ENCODE data around the gene ATP8A2.

The ATP8A2 gene

DNA sequence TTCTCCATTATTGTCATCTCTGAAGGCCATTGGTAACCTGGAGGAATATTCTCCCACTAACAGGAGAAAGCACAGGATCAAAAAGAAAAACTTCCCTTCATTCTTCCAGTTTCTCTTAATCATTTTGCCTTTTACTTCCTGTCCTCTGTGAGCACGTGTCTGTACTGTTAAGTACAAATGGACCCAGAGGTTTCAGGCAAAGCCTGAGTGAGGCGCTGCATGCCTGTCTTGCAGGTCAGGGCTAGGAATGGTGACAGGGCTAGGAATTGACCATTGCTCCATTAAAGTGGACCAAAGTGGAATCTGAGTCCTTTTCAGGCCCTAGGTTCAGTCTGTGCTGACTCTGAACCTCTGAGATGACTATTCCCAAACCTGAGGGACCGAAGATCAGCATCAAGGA, 353.3 kb downstream of the ATP8A2 start:
- H3K36me3 ChIP-seq (ENCODE audit: insufficient read depth, low read length) = no peaks in the 10 kb centered on the region
- H3K4me1 ChIP-seq (ENCODE audit: insufficient read depth, low read length) = no peaks in the 10 kb centered on the region; the same call in 1 of the 2 replicates
- no peak overlapping the region for H3K9ac ChIP-seq (ENCODE audit: low read depth, low read length)
- H3K9me3 ChIP-seq (ENCODE audit: control insufficient read depth, insufficient read depth, low read length) = no peaks in the 10 kb centered on the region

DNA sequence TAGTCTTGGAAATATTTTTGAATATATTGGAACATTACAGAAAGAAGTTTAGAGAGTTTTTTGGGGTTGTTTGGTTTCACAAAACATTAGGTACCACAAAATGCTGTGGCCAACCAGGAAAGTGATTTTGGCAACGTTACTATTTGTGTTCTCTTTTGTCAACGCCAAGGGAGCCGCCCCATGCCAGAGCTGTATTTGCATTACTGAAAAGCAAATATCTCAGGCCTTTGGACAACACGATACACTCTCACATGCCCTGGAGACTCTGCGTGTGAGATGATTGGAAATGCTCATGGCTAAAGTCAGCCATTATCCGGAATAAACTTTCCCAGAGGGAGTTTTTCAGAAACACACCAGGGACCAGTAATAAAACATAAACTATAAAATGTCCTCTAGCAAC, 355.5 kb downstream of the ATP8A2 start:
- no peak overlapping the region for H3K9ac ChIP-seq (ENCODE audit: low read depth, low read length)
- H3K4me1 ChIP-seq (ENCODE audit: insufficient read depth, low read length) = peaks cover 3% of the 10 kb centered on the region; the same call in 1 of the 2 replicates
- no peaks in the 10 kb centered on the region for H3K9me3 ChIP-seq (ENCODE audit: control insufficient read depth, insufficient read depth, low read length)
- no peaks in the 10 kb centered on the region for H3K36me3 ChIP-seq (ENCODE audit: insufficient read depth, low read length)

DNA sequence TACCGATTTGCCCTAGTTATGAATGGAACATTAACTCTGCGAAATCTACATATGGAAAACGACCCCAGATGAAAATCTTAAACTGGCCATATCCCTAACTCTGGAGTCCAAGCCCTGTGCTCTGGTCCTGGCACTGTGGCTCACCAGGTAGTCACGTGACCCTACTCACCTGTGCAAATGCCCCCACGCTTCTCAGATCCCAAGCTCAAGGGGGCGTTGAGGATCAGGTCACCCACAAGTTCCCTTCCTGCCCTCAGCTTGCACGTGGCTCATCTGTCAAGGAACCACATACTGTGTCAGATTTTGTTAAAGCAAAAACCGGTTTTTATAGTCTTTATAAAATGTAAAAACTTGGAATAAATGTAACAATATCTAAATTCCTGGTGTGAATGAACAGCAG, 356.0 kb downstream of the ATP8A2 start:
- Histone ChIP-seq H3K36me3 (ENCODE audit: insufficient read depth, low read length) (no peaks in the 10 kb centered on the region), H3K9me3 (ENCODE audit: control insufficient read depth, insufficient read depth, low read length) (no peaks in the 10 kb centered on the region), H3K4me1 (ENCODE audit: insufficient read depth, low read length) (peaks cover 3% of the 10 kb centered on the region; the same call in 1 of the 2 replicates), H3K9ac (ENCODE audit: low read depth, low read length) (no peak overlapping the region)

DNA sequence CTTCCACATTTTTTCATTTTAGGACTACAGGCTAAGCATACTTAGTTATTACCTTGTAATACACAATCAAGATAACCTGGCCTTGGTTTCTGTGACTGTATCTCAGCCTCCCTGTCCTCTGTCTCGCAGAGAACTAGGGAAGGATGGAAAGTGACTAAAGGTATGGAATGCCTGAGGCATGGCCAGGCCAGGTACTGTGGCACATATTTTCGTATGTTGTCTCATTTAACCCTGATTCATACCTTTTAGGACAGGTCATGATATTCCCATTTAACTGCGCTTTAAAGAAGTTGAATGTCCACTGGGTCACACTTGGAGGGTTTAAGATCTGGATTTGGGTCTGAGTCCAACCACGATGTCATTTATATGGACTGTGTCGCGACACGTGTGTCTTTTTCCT, 357.4 kb downstream of the ATP8A2 start:
- Histone ChIP-seq H3K9ac (ENCODE audit: low read depth, low read length) (no peak overlapping the region), H3K9me3 (ENCODE audit: control insufficient read depth, insufficient read depth, low read length) (no peaks in the 10 kb centered on the region), H3K4me1 (ENCODE audit: insufficient read depth, low read length) (peaks cover 8% of the 10 kb centered on the region; the same call in 1 of the 2 replicates), H3K36me3 (ENCODE audit: insufficient read depth, low read length) (no peaks in the 10 kb centered on the region)

DNA sequence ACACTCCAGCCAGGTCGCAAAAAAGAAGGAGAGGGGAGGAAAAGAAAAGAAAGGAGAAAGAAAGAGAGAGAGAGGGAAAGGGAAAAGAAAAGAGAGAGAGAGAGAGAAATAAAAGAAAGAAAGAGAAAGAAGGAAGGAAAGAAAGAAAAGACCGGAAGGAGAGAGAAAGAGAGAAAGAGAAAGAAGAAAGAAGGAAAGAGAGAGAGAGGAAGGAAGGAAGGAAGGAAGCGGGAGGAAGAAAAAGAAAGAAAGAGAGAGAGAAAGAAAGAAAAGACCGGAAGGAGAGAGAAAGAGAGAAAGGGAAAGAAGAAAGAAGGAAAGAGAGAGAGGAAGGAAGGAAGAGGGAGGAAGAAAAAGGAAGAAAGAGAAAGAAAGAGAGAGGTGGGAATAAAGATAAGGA, 359.3 kb downstream of the ATP8A2 start:
- Histone ChIP-seq H3K9ac (ENCODE audit: low read depth, low read length) (no peak overlapping the region), H3K36me3 (ENCODE audit: insufficient read depth, low read length) (no peaks in the 10 kb centered on the region), H3K9me3 (ENCODE audit: control insufficient read depth, insufficient read depth, low read length) (no peaks in the 10 kb centered on the region), H3K4me1 (ENCODE audit: insufficient read depth, low read length) (peaks cover 8% of the 10 kb centered on the region; the same call in 1 of the 2 replicates)

DNA sequence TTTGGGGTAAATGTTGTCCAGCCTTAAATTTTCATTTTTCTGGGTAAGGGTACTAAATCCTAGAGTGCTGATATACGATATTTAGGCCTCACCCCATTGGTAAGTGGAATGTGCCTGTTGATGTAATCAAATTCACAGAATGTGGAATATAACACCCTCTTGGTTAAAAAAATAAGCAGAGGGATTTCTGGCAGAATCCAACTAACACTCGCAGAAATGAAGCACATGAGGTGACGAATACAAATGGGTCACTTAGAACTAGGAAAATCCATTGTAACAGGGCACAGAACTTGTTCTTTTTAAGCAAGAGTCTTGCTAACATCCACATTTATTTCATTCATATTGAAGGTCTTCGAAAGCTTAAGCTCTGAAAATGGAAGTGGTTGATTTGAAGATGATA, 359.8 kb downstream of the ATP8A2 start:
- Histone ChIP-seq H3K36me3 (ENCODE audit: insufficient read depth, low read length) (no peaks in the 10 kb centered on the region), H3K9ac (ENCODE audit: low read depth, low read length) (no peak overlapping the region), H3K9me3 (ENCODE audit: control insufficient read depth, insufficient read depth, low read length) (no peaks in the 10 kb centered on the region), H3K4me1 (ENCODE audit: insufficient read depth, low read length) (peaks cover 8% of the 10 kb centered on the region; the same call in 1 of the 2 replicates)

DNA sequence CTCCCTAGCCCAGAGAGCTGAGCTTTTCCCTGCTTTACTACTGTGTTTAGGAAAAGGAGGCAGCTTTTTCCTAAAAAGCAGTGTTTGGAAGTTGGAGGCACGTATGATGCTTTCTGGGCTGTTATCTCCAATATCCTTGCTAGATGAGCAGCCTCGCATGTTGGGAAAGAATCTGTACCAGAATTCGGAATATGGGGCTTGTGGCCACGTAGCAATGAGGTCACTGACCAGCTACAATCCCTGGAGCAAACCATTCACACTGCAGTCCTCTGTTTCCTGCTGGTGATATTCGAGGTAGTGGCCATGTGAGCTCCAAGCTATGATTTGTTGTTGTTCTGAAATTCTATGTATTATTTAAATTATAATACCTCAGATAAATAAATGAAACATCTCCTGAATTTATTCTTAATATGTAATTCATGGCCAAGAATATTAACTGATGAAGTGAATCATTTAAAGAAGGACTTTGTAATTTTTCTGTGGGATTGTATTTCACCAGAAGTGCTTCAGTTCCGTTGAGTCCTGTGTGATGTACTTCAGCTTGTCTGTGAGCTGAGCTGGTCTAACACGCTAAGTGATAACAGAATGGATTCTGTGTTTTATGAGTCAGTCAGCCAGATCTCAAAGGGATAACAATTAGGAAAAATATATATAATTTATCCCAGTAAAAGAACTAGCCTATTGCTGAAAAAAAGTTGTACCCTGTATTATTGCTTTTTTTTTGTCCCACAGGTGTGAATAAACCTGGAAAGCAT, 360.5 kb downstream of the ATP8A2 start:
- Histone ChIP-seq H3K36me3 (ENCODE audit: insufficient read depth, low read length) (no peaks in the 10 kb centered on the region), H3K9me3 (ENCODE audit: control insufficient read depth, insufficient read depth, low read length) (no peaks in the 10 kb centered on the region), H3K4me1 (ENCODE audit: insufficient read depth, low read length) (peaks cover 8% of the 10 kb centered on the region; the same call in 1 of the 2 replicates), H3K9ac (ENCODE audit: low read depth, low read length) (no peak overlapping the region)

DNA sequence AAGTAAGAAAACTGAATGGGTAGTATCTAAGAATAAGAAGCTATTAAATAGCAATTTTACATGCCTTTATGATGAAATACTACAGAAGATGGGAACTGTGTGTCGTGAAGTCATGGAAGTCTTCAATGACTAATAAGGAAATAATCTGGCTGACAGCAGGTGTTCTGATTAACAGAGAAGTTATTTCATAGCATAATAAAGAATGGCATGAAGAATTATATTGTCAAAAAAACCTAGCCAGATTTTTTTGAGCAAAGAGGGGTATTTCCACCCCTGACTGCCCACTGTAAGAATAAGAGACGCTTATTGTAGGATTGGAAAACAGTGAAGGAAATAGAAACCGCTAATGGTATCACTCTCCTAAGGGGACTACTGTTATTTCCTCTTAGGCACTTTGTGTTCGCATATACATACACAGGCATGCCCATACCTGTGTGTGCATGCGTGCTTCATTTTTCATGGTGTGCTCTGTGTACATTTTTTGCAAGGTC, 361.3 kb downstream of the ATP8A2 start:
- Histone ChIP-seq H3K36me3 (ENCODE audit: insufficient read depth, low read length) (no peaks in the 10 kb centered on the region), H3K9ac (ENCODE audit: low read depth, low read length) (no peak overlapping the region), H3K4me1 (ENCODE audit: insufficient read depth, low read length) (peaks cover 8% of the 10 kb centered on the region; the same call in 1 of the 2 replicates), H3K9me3 (ENCODE audit: control insufficient read depth, insufficient read depth, low read length) (no peaks in the 10 kb centered on the region)

DNA sequence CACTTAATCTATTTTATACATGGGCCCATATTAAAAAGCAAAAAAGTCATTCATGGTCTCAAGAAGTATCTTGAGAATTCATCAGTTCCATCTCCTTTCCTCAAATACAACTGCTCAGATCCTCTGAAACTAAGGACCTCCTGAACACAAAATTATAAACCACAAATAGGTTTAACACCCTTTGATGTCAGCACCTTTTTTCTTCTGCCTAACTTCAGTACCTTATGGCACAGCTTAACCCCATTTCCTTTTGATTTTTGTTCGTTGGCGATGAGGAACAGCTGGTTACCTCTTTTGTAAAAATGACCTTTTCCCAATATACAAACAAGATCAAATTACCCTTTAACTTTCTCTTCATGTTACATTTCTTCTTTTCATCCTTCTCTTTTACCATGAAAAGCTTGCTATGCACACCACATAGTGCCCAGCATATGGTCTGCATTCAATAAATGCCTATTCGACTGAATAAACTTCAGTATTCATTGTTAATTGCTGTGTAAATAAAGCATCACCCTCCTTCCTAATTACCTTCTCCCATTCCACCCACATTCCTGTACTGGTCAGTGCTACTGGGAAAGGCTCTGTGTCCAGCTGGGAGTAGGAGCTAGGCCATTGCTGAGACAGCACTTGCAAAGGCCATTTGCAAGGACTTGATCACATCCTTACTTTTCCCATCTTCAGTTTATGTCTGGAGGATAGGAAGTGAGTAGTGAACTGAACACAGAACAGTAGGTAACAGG, 362.1 kb downstream of the ATP8A2 start:
- peaks cover 8% of the 10 kb centered on the region; the same call in 1 of the 2 replicates for H3K4me1 ChIP-seq (ENCODE audit: insufficient read depth, low read length)
- H3K36me3 ChIP-seq (ENCODE audit: insufficient read depth, low read length) = no peaks in the 10 kb centered on the region
- H3K9ac ChIP-seq (ENCODE audit: low read depth, low read length) = no peak overlapping the region
- H3K9me3 ChIP-seq (ENCODE audit: control insufficient read depth, insufficient read depth, low read length) = no peaks in the 10 kb centered on the region

DNA sequence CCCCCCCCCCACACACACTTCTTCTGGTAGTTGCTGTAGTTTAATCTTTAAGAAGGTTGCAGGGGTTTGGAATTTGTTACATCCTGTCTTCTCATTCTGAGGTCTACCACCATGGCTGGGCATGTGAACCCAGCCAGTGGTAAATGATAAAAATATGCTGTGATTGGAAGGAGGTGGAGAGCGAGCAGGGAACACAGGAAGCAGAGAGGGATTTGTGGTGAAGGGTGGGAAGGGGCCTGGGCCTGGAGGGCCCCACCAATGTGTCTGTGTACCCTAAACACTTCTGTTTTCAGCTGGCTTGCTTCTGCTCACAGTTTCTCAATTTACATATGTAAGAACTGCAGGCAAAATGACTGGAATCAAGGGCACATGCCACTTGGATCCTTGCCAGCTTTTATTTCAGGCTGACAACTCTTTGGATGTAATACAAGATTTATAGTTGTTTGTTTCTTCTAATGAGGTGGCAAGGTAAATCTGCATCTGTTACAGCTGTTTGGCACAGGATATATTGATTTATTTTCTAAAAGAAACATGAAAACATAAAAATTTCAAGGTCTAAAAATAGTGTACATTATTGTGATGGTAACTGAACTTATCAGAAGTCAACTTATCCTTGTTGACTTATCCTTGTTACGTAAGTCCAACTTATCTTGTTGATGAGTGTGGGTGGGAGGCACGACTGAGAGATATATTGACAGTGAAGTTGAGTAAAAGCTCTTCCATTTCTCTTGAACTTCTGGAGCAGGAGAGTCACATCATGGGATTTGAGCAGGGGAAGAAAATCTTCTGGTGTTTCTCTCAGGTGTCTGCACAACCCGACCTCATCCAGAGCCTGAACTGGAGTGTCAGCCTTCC, 366.8 kb downstream of the ATP8A2 start:
- H3K4me1 ChIP-seq (ENCODE audit: insufficient read depth, low read length) = peaks cover 1% of the 10 kb centered on the region; the same call in 1 of the 2 replicates
- H3K9ac ChIP-seq (ENCODE audit: low read depth, low read length) = no peak overlapping the region
- H3K36me3 ChIP-seq (ENCODE audit: insufficient read depth, low read length) = no peaks in the 10 kb centered on the region
- no peaks in the 10 kb centered on the region for H3K9me3 ChIP-seq (ENCODE audit: control insufficient read depth, insufficient read depth, low read length)

DNA sequence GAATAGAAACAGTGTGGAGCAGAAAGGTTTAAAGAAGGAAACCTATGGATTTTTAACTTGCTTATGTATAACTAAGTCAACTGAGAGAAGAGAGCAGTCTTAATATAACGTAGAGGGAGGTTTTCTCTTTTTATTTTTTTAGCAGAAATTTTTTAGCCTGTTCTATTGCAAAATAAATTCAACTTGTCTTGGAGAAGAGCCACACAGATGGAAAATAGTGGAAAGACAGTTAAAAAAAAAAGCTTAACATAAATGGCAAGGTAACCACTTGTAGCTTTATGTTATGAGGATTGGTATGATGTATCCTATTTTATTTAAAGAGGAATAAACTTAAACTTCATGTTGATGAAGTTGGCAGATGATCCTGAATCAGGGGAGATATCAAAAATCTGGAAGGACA, 367.6 kb downstream of the ATP8A2 start:
- Histone ChIP-seq H3K9ac (ENCODE audit: low read depth, low read length) (no peak overlapping the region), H3K9me3 (ENCODE audit: control insufficient read depth, insufficient read depth, low read length) (no peaks in the 10 kb centered on the region), H3K4me1 (ENCODE audit: insufficient read depth, low read length) (no peaks in the 10 kb centered on the region; the same call in 1 of the 2 replicates), H3K36me3 (ENCODE audit: insufficient read depth, low read length) (no peaks in the 10 kb centered on the region)

DNA sequence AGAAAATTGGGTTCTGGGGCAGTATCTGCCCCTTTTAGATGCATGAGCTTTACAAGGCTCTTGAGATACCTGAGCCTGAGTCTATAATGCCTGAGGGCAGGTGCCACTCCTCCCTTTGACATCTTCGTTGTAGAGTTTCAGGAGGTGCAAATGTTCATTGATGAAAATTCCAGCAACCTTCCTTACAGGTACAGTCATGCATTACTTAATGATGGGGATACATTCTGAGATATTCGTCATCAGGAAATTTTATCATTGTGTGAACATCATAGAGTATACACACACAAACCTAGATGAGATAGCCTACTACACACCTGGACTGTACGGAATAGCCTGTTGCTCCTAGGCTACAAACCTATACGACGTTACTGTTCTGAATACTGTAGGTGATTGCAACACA, 370.0 kb downstream of the ATP8A2 start:
- Histone ChIP-seq H3K4me1 (ENCODE audit: insufficient read depth, low read length) (no peaks in the 10 kb centered on the region; the same call in 1 of the 2 replicates), H3K36me3 (ENCODE audit: insufficient read depth, low read length) (no peaks in the 10 kb centered on the region), H3K9ac (ENCODE audit: low read depth, low read length) (no peak overlapping the region), H3K9me3 (ENCODE audit: control insufficient read depth, insufficient read depth, low read length) (no peaks in the 10 kb centered on the region)

DNA sequence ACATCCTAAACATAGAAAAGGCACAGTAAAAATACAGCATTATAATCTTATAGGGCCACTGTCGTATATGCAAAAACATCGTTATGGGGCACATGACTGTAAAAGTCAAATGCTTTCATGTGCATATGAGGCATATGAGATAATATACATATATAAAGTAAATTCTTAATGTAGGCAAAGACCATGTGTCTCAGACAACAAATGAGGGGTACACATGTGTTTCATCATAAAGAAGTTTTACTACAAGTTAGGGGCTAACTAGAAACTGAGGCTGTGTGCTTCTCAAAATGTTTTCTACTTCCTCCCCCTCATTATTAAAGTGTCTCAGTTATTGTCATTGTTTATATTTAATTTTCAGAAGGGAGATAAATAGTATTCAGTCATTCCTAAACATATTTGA, 370.4 kb downstream of the ATP8A2 start:
- H3K4me1 ChIP-seq (ENCODE audit: insufficient read depth, low read length) = peaks cover 2% of the 10 kb centered on the region
- H3K9ac ChIP-seq (ENCODE audit: low read depth, low read length) = no peak overlapping the region
- no peaks in the 10 kb centered on the region for H3K9me3 ChIP-seq (ENCODE audit: control insufficient read depth, insufficient read depth, low read length)
- no peaks in the 10 kb centered on the region for H3K36me3 ChIP-seq (ENCODE audit: insufficient read depth, low read length)

DNA sequence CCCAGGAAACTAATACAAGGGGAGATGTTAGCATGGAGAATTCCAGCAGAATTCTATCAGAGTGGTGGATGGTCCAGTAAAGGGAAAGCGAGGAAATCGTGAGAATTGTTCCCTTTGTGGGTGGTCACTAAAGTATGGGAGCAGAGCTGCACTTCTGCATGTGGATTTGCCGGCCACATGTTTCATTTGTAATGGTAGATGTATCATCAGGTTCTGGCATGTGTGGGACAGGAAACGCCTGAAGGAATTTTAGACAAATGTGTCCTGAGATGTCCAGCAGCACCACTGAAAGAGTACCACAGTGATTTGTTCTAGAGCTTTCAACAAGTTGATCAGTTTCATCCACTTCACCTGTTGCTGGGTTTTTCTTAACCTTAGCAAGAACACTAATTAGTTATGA, 371.6 kb downstream of the ATP8A2 start:
- no peak overlapping the region for H3K9ac ChIP-seq (ENCODE audit: low read depth, low read length)
- H3K4me1 ChIP-seq (ENCODE audit: insufficient read depth, low read length) = peaks cover 3% of the 10 kb centered on the region
- H3K36me3 ChIP-seq (ENCODE audit: insufficient read depth, low read length) = no peaks in the 10 kb centered on the region
- no peaks in the 10 kb centered on the region for H3K9me3 ChIP-seq (ENCODE audit: control insufficient read depth, insufficient read depth, low read length)
